T-helper 1 cell (primary cell): ENCODE results near the gene SMARCA1.

Experiments used
- DNase-seq, 5 donors: peaks; one replicate each; pipeline ENCODE4 v3.0.0-alpha.2; 2012 to 2020

SMARCA1 gene

GRCh38 chrX:129530410-129530809, 7.1 kb upstream of the SMARCA1 start:
- no peak for DNase-seq

- DNase-seq, result no peak
These were observed 6.5 kb upstream of the SMARCA1 start for GRCh38 chrX:129529685-129530281.

DNA sequence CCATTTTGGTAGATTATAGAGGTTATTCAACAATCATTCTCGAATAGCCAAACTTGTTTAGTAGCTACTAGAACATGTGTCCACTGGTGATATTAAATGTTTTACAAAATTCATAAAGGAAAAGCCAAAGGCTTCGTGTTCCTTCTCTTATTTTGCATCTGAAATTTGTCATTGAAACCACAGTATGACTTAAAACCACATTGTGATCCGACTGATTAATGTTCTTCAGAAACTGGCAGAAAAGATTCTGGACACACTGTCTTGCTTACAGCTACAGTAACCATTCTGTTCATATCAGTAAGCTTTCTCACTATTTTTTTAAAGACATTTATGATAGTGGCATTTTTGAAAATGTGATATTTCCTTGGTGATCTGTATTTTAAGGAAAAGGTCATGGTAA, 2.6 kb upstream of the SMARCA1 start:
- no peak for DNase-seq

- DNase-seq, result no peak
These were observed 1.9 kb upstream of the SMARCA1 start for GRCh38 chrX:129525162-129525561.

- no peak for DNase-seq
These were observed 1.1 kb upstream of the SMARCA1 start for GRCh38 chrX:129524250-129524850.

GRCh38 chrX:129522184-129523078, 859 bp downstream of the SMARCA1 start:
- DNase-seq, result no peak

GRCh38 chrX:129520151-129520550, 3.1 kb downstream of the SMARCA1 start:
- DNase-seq, result no peak

DNA sequence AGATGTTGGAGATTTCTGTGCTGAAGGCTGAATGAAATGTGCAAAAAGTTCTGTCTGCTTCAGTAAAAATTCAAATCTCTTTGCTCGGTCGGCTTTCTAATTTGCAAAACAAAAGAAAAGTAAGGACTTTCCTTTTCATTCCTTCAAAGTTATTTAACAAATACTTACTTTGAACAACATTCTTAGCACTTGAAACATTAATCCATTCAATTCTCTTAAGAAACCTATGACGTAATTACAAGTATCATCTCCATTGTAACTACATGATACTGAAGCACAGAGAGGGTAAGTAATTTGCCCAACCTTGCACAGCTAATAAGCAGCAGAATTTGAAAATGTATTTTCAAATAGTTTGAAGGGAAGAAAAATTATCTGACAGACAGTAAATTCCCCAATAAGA, 6.9 kb downstream of the SMARCA1 start:
- DNase-seq, result no peak

- no peak for DNase-seq
These were observed 10.9 kb downstream of the SMARCA1 start for GRCh38 chrX:129512409-129512808.

- DNase-seq, result no peak
These were observed 11.6 kb downstream of the SMARCA1 start for GRCh38 chrX:129511689-129512088.

GRCh38 chrX:129510331-129510730, 13.0 kb downstream of the SMARCA1 start:
- no peak for DNase-seq

DNA sequence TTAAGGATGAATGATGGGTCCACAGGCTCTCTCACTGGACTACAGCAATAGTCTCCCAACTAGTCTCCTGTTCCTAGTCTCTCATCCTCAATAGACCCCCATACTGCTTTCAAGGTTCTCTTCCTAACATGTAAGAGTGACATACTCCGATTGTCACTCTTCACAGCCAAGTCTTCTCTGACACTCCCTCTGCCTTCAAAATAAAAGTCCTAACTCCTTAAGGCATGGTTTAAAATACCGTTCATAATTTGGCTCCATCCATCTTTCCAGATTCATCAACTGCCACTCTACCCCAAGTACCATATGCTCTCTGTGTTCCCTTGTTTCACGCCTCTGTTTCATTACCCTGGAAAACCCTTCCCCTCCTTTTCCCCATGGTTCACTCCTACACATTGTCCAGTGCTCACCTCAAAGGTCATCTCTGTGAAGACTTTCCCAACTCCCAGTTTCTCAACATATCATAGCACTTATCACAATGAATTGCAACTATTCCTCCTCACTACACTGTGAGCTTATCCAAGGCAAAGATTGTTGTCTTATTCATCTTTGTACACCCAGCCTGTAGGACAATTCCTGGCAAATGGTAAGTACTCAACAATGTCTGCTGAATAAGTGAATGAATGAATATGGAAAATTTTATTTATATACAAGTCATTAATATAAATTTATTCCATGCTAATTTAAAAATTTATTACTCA, 26.0 kb downstream of the SMARCA1 start:
- no peak for DNase-seq

- no peak for DNase-seq
These were observed 26.7 kb downstream of the SMARCA1 start for GRCh38 chrX:129496625-129497024.

GRCh38 chrX:129495900-129496299, 27.4 kb downstream of the SMARCA1 start:
- no peak for DNase-seq

- DNase-seq, result no peak
These were observed 28.4 kb downstream of the SMARCA1 start for GRCh38 chrX:129494887-129495286.

DNA sequence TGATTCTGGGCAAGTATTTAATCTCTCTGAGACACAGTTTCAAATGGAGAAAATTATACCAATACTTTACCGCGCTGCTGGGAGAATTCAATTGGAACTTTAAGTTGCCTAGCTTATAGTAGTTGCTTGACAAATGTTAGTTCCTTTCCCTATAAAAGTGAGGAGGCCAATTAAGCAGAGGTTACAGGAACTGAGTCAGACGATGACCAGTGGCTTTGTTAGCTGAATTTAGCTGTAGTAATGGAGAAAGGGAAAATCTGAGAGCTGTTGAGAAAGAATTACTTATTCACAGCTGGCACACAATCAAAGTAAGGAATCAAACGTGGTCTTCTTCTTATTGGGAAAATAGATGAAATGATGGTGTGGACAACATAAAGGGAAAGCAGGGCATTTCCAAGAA, 29.6 kb downstream of the SMARCA1 start:
- no peak for DNase-seq

GRCh38 chrX:129490330-129490729, 33.0 kb downstream of the SMARCA1 start:
- DNase-seq, result no peak

- DNase-seq, result no peak
These were observed 34.9 kb downstream of the SMARCA1 start for GRCh38 chrX:129488359-129488758.

DNA sequence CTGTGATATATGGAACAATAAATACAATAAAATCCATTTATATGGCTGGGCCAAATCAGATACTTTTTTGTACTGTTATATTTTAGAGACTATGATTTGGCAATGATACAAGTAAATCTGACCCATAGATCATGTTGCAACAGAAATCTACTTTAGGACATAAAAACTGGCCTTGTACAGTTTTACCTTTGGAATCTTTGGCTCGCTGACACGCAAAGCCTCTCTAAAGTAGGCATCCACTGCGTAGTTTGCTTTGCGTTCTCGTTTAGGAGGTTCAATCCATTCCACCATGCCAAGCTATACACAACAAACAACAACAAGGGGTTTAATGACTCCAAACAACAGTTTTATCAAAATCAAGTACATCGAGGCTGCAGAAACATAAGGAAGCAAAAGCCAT, 42.4 kb downstream of the SMARCA1 start:
- no peak for DNase-seq

DNA sequence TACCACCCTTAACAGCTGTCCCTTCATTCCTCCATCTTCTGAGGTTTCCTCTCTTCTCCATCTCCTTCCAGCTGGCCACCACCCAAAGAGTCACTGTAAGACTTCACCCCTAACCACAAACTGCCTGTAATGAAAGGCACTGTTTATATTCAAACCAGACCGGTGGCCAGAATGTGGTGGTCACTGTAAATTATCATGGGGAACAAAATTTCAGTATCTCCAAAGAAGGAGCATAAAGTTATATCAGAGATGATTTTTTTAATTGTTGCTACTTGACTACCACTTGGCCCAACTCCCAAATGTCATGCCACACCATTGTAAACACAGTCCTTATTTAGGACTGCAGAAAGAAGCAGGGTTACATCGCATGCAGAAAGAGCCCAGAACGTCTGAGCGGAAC, 44.8 kb downstream of the SMARCA1 start:
- no peak for DNase-seq

GRCh38 chrX:129472116-129472515, 51.2 kb downstream of the SMARCA1 start:
- DNase-seq, result no peak

DNA sequence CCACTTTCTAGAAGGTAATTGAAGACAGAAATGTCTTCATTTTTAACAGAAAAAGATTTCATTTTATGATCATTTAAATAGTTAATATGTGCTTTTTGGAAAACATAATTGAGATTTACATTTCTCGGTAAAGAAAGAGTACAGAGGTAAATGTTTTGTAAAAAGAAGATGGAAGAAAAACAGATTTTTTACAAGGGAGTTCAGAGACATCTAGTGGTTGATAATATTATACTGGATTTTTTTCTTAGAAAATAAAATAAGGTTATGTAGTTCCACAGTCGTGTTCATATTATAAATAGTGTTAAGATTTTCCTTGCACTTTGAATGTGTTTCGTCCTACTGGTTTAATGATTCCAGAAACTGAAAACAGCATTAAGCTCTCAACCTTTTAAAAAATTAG, 60.6 kb downstream of the SMARCA1 start:
- DNase-seq, result no peak

DNA sequence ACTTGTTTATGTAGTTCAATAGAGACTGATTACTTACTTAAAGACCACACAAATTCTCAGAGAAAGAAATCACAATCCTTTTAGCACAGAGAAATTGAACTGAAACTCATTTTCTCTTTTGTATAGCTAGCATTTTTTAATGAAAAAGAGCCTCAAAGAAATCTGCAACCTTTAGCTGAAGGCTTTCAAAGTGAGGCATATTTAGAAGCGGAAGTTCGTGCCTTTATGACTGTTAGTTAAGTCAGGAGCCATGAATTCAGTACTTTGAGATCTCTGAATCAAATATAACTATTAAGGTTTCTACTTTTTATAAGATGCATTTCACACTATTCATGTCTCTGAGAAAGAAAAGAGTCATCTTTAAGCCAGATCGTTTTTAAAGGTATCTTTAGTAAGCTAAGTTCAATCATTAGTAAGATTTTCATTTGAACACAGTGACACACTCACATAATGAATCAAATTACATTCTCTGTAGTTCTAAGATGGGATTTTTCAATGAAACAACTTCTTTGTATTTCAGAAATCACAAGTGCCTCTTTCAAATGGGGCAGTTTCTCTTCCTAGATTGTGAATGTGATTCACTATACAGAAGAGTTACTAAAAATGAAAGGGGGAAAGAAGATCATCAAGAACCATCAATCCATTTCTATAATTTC, 61.4 kb downstream of the SMARCA1 start:
- DNase-seq, result no peak
